Gastroesophageal sphincter (tissue), 4 donors: ENCODE data around the gene LDB2. TPM values are rescaled to one million over a fixed set of nuclear protein-coding genes. Genes with fewer than 3 reads are reported as not detected.

Experiments used
- ATAC-seq: fragments of 150-250 bp; one replicate; pipeline ENCODE4 v1.9.1; 2016; ENCODE audit warnings: mild to moderate bottlenecking, moderate library complexity
- H3K27ac ChIP-seq, 4 donors: fragments of 200-600 bp; sonication (generic) in 3 of 4; 1 replicate in 3 of 4; 2 replicates in 1 of 4; pipeline ENCODE4 v1.5.1; 2016 to 2019
- H3K27me3 ChIP-seq: fragments of 200-600 bp; sonication (generic); one replicate; pipeline ENCODE4 v1.5.1; 2019
- H3K36me3 ChIP-seq, 2 donors: fragments of 200-600 bp; sonication (generic); one replicate each; pipeline ENCODE4 v1.5.1; 2019; ENCODE audit warnings: control low read depth in 1 of 2
- H3K4me1 ChIP-seq, 3 donors: fragments of 200-600 bp; sonication (generic); 1 replicate in 2 of 3; 2 replicates in 1 of 3; pipeline ENCODE4 v1.5.1; 2016 to 2019; ENCODE audit warnings: control low read depth in 2 of 3
- H3K4me3 ChIP-seq, 2 donors: fragments of 200-600 bp; sonication (generic); one replicate each; pipeline ENCODE4 v1.5.1; 2019; ENCODE audit warnings: mild to moderate bottlenecking in 1 of 2, moderate library complexity in 1 of 2
- H3K9me3 ChIP-seq, 3 donors: fragments of 200-600 bp; sonication (generic); one replicate each; pipeline ENCODE4 v1.5.1; 2017 to 2019; ENCODE audit warnings: control low read depth in 2 of 3
- CTCF ChIP-seq, 4 experiments: fragments of 200-600 bp in 2 of 4; fragments of 450-650 bp in 2 of 4; sonication (generic) in 1 of 4; IDR thresholded peaks; one replicate each; pipeline ENCODE4 v1.5.1; 2017 to 2019; ENCODE audit warnings: antibody characterized with exemption in 4 of 4, mild to moderate bottlenecking in 2 of 4, moderate library complexity in 2 of 4
- EP300 ChIP-seq: sonication (generic); formaldehyde crosslinking; IDR thresholded peaks from one replicate; pipeline ENCODE4 v1.6.1; 2017; ENCODE audit warnings: antibody characterized with exemption, mild to moderate bottlenecking
- POLR2A ChIP-seq, 2 donors: fragments of 450-650 bp; IDR thresholded peaks; one replicate each; pipeline ENCODE4 v1.6.1; 2017; ENCODE audit warnings: antibody characterized with exemption in 2 of 2, mild to moderate bottlenecking in 2 of 2, moderate library complexity in 1 of 2
- POLR2AphosphoS5 ChIP-seq: sonication (generic); formaldehyde crosslinking; IDR thresholded peaks from one replicate; pipeline ENCODE4 v1.6.1; 2017; ENCODE audit warnings: antibody characterized with exemption
- WGBS, 2 donors: methylation state at CpG; one replicate each; pipeline ENCODE4 v1.1.5; 2018; ENCODE audit warnings: low coverage in 1 of 2; 5-methylcytosine and 5-hydroxymethylcytosine counted together
- total RNA-seq, 4 donors: library from RNA; depleted of rRNA; stranded (reverse); fragments of >200 nt; gene quantifications; one replicate each; pipeline ENCODE4 v1.1.0, GENCODE V29; 2016

LDB2 gene
- 10 to 100 TPM; 23.6 to 29.6 (median 28.3) TPM for total RNA-seq

DNA sequence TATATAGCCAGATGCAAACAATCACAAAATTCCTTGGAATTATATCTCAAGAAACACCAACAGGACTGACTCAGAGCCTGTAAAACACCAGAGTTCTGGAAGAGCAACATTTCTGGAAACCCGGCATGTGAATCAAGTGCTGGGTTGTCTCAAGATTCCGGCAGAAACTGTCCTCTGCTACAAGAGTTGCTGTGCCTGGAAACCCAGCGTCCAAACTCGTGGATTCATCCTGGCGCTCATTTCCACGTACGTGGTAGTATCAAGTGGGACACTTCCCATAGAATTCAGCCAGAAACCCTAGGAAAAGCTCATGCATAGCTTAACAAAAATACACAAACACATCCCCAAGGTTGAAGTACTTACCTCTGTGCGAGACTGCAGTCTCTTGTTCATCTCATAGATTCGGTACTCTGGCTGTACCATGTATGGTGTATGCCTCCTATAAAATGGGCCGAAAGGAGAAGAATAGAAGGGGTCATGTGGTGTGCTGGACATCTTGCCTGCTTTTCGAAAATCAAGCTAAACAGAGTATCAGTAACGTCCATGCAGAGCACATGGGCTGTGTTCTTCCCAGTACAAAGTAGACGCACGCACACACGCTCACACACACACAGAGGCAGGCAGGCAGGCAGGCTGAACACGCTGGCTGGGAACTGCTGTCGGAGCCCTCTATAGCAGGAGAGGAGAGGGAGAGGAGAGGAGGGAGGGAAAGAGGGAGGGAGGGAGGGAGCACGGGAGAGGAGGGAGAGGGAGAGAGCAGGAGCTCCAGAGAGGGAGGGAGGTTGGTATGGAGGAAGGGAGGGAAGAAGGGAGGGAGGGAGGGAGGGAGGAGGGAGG, at the start of gene LDB2:
LDB2 (minus strand) TSS at position 655 of the 837 bp plus-strand sequence.
- Histone ChIP-seq H3K27me3 (no peaks in the 10 kb centered on the region), H3K36me3 (no peaks in the 10 kb centered on the region), H3K4me3 (peak within 1 kb of the TSS; percentile 44 to 53), H3K4me1 (peaks cover 0 to 33% (median 0%) of the 10 kb centered on the region in 3 donors), H3K27ac (peak within 1 kb of the TSS in 3 of 4 donors; percentile 69 to 80 (median 77)), H3K9me3 (no peaks in the 10 kb centered on the region)
- TF ChIP-seq CTCF (IDR thresholded peaks at IDR 0.05), result no peak
- peak; percentile 37 for TF ChIP-seq POLR2AphosphoS5
- WGBS, 2 donors, result 2 to 5% methylated on average over 12 to 18 of the region's 18 CpGs
- peak; percentile 87 for ATAC-seq

DNA sequence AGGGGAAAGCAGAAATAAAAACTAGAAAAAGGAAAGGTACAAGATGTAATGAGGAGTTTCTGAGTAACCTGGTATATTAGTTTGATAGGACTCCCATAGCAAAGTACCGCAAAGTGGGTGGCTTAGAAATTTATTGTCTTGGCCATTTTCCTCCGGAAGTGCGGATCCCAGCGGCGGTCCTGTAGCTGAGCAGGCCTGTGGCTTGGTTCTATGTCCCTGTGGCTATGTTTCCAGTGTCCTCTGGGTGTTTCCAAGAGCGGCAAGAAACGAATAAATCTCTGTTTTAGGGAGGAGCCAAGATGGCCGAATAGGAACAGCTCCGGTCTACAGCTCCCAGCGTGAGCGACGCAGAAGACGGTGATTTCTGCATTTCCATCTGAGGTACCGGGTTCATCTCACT, 44.0 kb upstream of the LDB2 start:
- Histone ChIP-seq H3K36me3 (no peaks in the 10 kb centered on the region), H3K9me3 (no peaks in the 10 kb centered on the region), H3K27me3 (no peaks in the 10 kb centered on the region), H3K27ac (no peak overlapping the region), H3K4me3 (no peak overlapping the region), H3K4me1 (no peaks in the 10 kb centered on the region)
- TF ChIP-seq POLR2A (IDR thresholded peaks at IDR 0.05), result no peak
- TF ChIP-seq EP300, result no peak
- TF ChIP-seq POLR2AphosphoS5, result no peak
- no peak for TF ChIP-seq CTCF (IDR thresholded peaks at IDR 0.05)
- no peak for ATAC-seq
- 92 to 95% methylated on average over 5 to 14 of the region's 14 CpGs for WGBS, 2 donors

DNA sequence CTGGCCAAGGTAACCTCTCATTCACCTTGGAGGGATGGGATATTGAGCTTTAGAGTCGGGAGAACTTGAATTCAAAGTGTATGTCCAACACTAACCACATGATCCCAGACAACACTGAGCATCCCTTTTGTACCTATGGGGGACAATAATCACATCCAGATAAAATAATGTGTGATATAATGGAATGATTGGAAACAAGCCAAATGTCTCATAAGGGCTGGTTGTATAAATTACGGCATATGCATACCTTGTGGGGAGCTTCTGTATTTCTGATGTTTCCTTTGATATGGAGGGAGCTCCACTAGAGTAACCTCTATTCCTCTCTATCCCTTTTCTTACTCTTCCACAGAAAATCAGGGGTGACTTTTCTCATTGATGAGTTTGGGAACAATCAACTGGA, 40.7 kb upstream of the LDB2 start:
- 83 to 96% methylated on average over 1 to 2 of the region's 2 CpGs for WGBS, 2 donors
- Histone ChIP-seq H3K27me3 (no peaks in the 10 kb centered on the region), H3K27ac (no peak overlapping the region), H3K9me3 (no peaks in the 10 kb centered on the region), H3K4me3 (no peak overlapping the region), H3K36me3 (no peaks in the 10 kb centered on the region), H3K4me1 (no peaks in the 10 kb centered on the region)
- no peak for TF ChIP-seq POLR2A (IDR thresholded peaks at IDR 0.05)
- TF ChIP-seq EP300, result no peak
- TF ChIP-seq CTCF (IDR thresholded peaks at IDR 0.05), result no peak
- no peak for TF ChIP-seq POLR2AphosphoS5
- no peak for ATAC-seq

DNA sequence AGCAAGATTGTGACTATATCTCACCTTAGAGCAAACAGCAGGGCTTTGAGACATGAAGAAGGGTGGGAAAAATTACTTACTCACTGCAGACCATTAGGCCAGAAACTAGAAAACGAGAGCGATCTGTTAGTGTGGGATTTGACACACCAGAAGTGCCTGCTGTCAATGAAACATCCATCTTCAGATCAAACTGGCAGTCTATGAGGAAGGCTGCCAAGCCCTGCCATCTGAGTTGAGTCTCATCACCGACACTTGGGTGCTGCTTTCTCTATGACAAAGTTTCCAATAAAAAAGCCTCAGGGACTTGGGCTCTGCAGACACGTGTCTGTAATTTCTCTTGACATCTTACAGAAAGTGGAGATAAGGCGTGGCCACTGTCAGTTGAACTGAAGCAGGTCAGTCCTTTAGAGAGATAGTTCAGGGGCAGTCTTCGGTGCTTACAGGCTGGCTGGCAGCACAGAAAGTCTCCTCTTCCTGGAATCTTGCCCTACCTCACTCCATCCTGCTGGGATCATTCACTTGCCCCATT, 40.1 kb upstream of the LDB2 start:
- 74 to 79% methylated on average over 3 to 5 of the region's 6 CpGs for WGBS, 2 donors
- TF ChIP-seq EP300 (no peak), POLR2A (IDR thresholded peaks at IDR 0.05) (no peak), POLR2AphosphoS5 (no peak), CTCF (IDR thresholded peaks at IDR 0.05) (no peak)
- Histone ChIP-seq H3K4me3 (no peak overlapping the region), H3K36me3 (no peaks in the 10 kb centered on the region), H3K9me3 (no peaks in the 10 kb centered on the region), H3K27me3 (no peaks in the 10 kb centered on the region), H3K4me1 (no peaks in the 10 kb centered on the region), H3K27ac (no peak overlapping the region)
- no peak for ATAC-seq
